ENCODE data around the gene SLC30A9.

Gene SLC30A9

DNA sequence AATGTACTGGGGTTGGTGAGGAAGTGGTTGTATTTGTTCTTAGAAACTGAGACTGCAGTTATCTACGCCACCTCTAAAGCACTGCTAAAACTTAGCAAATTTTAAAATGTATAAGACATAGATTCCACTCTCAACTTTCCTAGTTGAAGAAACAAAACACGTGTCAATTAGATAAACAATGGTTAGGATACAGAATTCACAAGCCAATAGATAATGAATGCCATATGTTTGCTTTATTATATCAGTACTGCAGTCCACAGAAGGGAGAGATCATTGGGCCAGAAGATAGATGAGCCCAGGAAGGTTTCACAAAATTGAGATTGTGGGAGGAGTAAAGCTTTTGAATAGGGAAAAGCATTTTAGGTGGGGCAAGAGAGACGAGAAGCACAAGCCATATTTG is 40.8 kb upstream of the SLC30A9 start:
- H3K18ac ChIP-seq (ENCODE audit: low read depth in 1 of 2, low read length in 2 of 2) = no peak overlapping the region
- H2BK5ac ChIP-seq (ENCODE audit: low read depth, low read length, poor library complexity, severe bottlenecking) = no peak overlapping the region
- H2BK15ac ChIP-seq (ENCODE audit: low read depth, poor library complexity, severe bottlenecking) = no peak overlapping the region
- no peak overlapping the region for H3K23ac ChIP-seq (ENCODE audit: low read length in 2 of 2)
- peaks cover 4 to 88% of the 10 kb centered on the region in 2 experiments for H3K36me3 ChIP-seq (ENCODE audit: control insufficient read depth in 1 of 2, insufficient read depth in 2 of 2, low read depth in 1 of 2, low read length in 2 of 2)
- H4K8ac ChIP-seq (ENCODE audit: low read length) = no peak overlapping the region
- no peak overlapping the region for H3K4me2 ChIP-seq (ENCODE audit: low read length, poor library complexity, severe bottlenecking)
- no peak for DNase-seq
- no peak overlapping the region for H4K91ac ChIP-seq (ENCODE audit: low read length)
- H3K9ac ChIP-seq (ENCODE audit: low read length) = no peak overlapping the region
- no peak overlapping the region for H2BK12ac ChIP-seq (ENCODE audit: low read length in 2 of 2)
- H3K79me1 ChIP-seq (replicated peaks; ENCODE audit: low read length, poor library complexity, severe bottlenecking) = peaks cover 7% of the 10 kb centered on the region
- no peaks in the 10 kb centered on the region for H3K9me3 ChIP-seq (ENCODE audit: control insufficient read depth, low read length)
- no peaks in the 10 kb centered on the region for H3K27me3 ChIP-seq (ENCODE audit: control insufficient read depth in 1 of 2, insufficient read depth in 1 of 2, low read length in 2 of 2)
- H3K4me3 ChIP-seq (ENCODE audit: insufficient read depth in 1 of 2, low read depth in 1 of 2, low read length in 2 of 2) = no peak overlapping the region
- H3K4me1 ChIP-seq (ENCODE audit: control insufficient read depth, insufficient read depth, low read depth, low read length) = no peaks in the 10 kb centered on the region
- WGBS = 94% methylated on average over 2 of the region's 3 CpGs
- H3K14ac ChIP-seq (ENCODE audit: low read length in 2 of 2) = no peak overlapping the region
- no peak overlapping the region for H2BK120ac ChIP-seq (ENCODE audit: low read depth, low read length)
- H2AK5ac ChIP-seq (ENCODE audit: low read length, severe bottlenecking) = no peak overlapping the region
- H3K4ac ChIP-seq (ENCODE audit: low read depth in 1 of 2, low read length in 2 of 2) = no peak overlapping the region
- no peak overlapping the region for H2AFZ ChIP-seq (ENCODE audit: low read depth, low read length)
- H3K27ac ChIP-seq (ENCODE audit: low read length, poor library complexity, severe bottlenecking) = no peak overlapping the region

GRCh38 chr4:41957634-41958033 is 32.7 kb upstream of the SLC30A9 start:
- DNase-seq = peak; percentile 15
- Histone ChIP-seq H4K91ac (ENCODE audit: low read length) (no peak overlapping the region), H3K4me1 (ENCODE audit: control insufficient read depth, insufficient read depth, low read depth, low read length) (no peaks in the 10 kb centered on the region), H3K18ac (ENCODE audit: low read depth in 1 of 2, low read length in 2 of 2) (no peak overlapping the region), H3K36me3 (ENCODE audit: control insufficient read depth in 1 of 2, insufficient read depth in 2 of 2, low read depth in 1 of 2, low read length in 2 of 2) (peaks cover 3 to 41% of the 10 kb centered on the region in 2 experiments), H3K9me3 (ENCODE audit: control insufficient read depth, low read length) (no peaks in the 10 kb centered on the region), H3K23ac (ENCODE audit: low read length in 2 of 2) (no peak overlapping the region), H3K27ac (ENCODE audit: low read length, poor library complexity, severe bottlenecking) (no peak overlapping the region), H3K14ac (ENCODE audit: low read length in 2 of 2) (no peak overlapping the region), H3K9ac (ENCODE audit: low read length) (no peak overlapping the region), H3K79me1 (replicated peaks; ENCODE audit: low read length, poor library complexity, severe bottlenecking) (peaks cover 6% of the 10 kb centered on the region), H2BK120ac (ENCODE audit: low read depth, low read length) (no peak overlapping the region), H2BK12ac (ENCODE audit: low read length in 2 of 2) (no peak overlapping the region), H2BK5ac (ENCODE audit: low read depth, low read length, poor library complexity, severe bottlenecking) (no peak overlapping the region), H3K4me3 (ENCODE audit: insufficient read depth in 1 of 2, low read depth in 1 of 2, low read length in 2 of 2) (no peak overlapping the region), H2BK15ac (ENCODE audit: low read depth, poor library complexity, severe bottlenecking) (no peak overlapping the region), H2AFZ (ENCODE audit: low read depth, low read length) (no peak overlapping the region), H4K8ac (ENCODE audit: low read length) (no peak overlapping the region), H2AK5ac (ENCODE audit: low read length, severe bottlenecking) (no peak overlapping the region), H3K27me3 (ENCODE audit: control insufficient read depth in 1 of 2, insufficient read depth in 1 of 2, low read length in 2 of 2) (no peaks in the 10 kb centered on the region), H3K4ac (ENCODE audit: low read depth in 1 of 2, low read length in 2 of 2) (no peak overlapping the region), H3K4me2 (ENCODE audit: low read length, poor library complexity, severe bottlenecking) (no peak overlapping the region)
- whole genome bisulfite sequencing = 40% methylated on average over 1 of the region's 1 CpG

DNA sequence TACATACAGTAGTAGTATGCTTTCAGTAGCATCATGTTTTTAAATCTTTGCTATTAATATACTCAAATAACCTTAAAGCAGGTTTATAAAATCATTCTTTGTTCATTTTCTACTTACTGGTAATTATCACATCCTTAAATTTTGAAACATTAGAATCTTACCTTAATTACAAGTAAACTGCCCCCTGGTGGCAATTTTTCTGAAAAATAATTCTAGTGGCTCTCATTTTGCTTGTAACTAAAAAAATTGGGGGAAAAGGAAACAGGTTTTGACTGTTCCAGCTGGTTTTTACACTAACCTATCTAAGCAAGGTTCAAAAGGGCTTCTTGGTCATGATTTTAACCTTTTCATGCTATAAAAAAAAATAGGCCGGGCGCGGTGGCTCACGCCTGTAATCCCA is 27.2 kb upstream of the SLC30A9 start:
- Histone ChIP-seq H3K9ac (ENCODE audit: low read length) (no peak overlapping the region), H3K14ac (ENCODE audit: low read length in 2 of 2) (no peak overlapping the region), H3K79me1 (replicated peaks; ENCODE audit: low read length, poor library complexity, severe bottlenecking) (no peaks in the 10 kb centered on the region), H3K4me2 (ENCODE audit: low read length, poor library complexity, severe bottlenecking) (no peak overlapping the region), H3K4ac (ENCODE audit: low read depth in 1 of 2, low read length in 2 of 2) (no peak overlapping the region), H2AFZ (ENCODE audit: low read depth, low read length) (no peak overlapping the region), H3K27me3 (ENCODE audit: control insufficient read depth in 1 of 2, insufficient read depth in 1 of 2, low read length in 2 of 2) (no peaks in the 10 kb centered on the region), H3K9me3 (ENCODE audit: control insufficient read depth, low read length) (no peaks in the 10 kb centered on the region), H2BK15ac (ENCODE audit: low read depth, poor library complexity, severe bottlenecking) (no peak overlapping the region), H2BK120ac (ENCODE audit: low read depth, low read length) (no peak overlapping the region), H3K18ac (ENCODE audit: low read depth in 1 of 2, low read length in 2 of 2) (no peak overlapping the region), H4K8ac (ENCODE audit: low read length) (no peak overlapping the region), H2BK12ac (ENCODE audit: low read length in 2 of 2) (no peak overlapping the region), H3K27ac (ENCODE audit: low read length, poor library complexity, severe bottlenecking) (no peak overlapping the region), H3K4me3 (ENCODE audit: insufficient read depth in 1 of 2, low read depth in 1 of 2, low read length in 2 of 2) (no peak overlapping the region), H3K4me1 (ENCODE audit: control insufficient read depth, insufficient read depth, low read depth, low read length) (no peaks in the 10 kb centered on the region), H3K36me3 (ENCODE audit: control insufficient read depth in 1 of 2, insufficient read depth in 2 of 2, low read depth in 1 of 2, low read length in 2 of 2) (peaks cover 0 to 6% of the 10 kb centered on the region in 2 experiments), H2BK5ac (ENCODE audit: low read depth, low read length, poor library complexity, severe bottlenecking) (no peak overlapping the region), H3K23ac (ENCODE audit: low read length in 2 of 2) (no peak overlapping the region), H4K91ac (ENCODE audit: low read length) (no peak overlapping the region), H2AK5ac (ENCODE audit: low read length, severe bottlenecking) (no peak overlapping the region)
- peak; percentile 44 for DNase-seq
- WGBS = 96% methylated on average over 4 of the region's 4 CpGs

- Histone ChIP-seq H3K4me3 (ENCODE audit: insufficient read depth in 1 of 2, low read depth in 1 of 2, low read length in 2 of 2) (no peak overlapping the region), H3K4ac (ENCODE audit: low read depth in 1 of 2, low read length in 2 of 2) (no peak overlapping the region), H2BK5ac (ENCODE audit: low read depth, low read length, poor library complexity, severe bottlenecking) (no peak overlapping the region), H3K18ac (ENCODE audit: low read depth in 1 of 2, low read length in 2 of 2) (no peak overlapping the region), H3K23ac (ENCODE audit: low read length in 2 of 2) (no peak overlapping the region), H2BK15ac (ENCODE audit: low read depth, poor library complexity, severe bottlenecking) (no peak overlapping the region), H4K91ac (ENCODE audit: low read length) (no peak overlapping the region), H3K27ac (ENCODE audit: low read length, poor library complexity, severe bottlenecking) (no peak overlapping the region), H3K4me2 (ENCODE audit: low read length, poor library complexity, severe bottlenecking) (no peak overlapping the region), H2AFZ (ENCODE audit: low read depth, low read length) (no peak overlapping the region), H2BK12ac (ENCODE audit: low read length in 2 of 2) (no peak overlapping the region), H2BK120ac (ENCODE audit: low read depth, low read length) (no peak overlapping the region), H3K9ac (ENCODE audit: low read length) (no peak overlapping the region), H3K4me1 (ENCODE audit: control insufficient read depth, insufficient read depth, low read depth, low read length) (no peaks in the 10 kb centered on the region), H2AK5ac (ENCODE audit: low read length, severe bottlenecking) (no peak overlapping the region), H3K14ac (ENCODE audit: low read length in 2 of 2) (no peak overlapping the region), H3K79me1 (replicated peaks; ENCODE audit: low read length, poor library complexity, severe bottlenecking) (no peaks in the 10 kb centered on the region), H3K36me3 (ENCODE audit: control insufficient read depth in 1 of 2, insufficient read depth in 2 of 2, low read depth in 1 of 2, low read length in 2 of 2) (peaks cover 0 to 4% of the 10 kb centered on the region in 2 experiments), H3K9me3 (ENCODE audit: control insufficient read depth, low read length) (peaks cover 4% of the 10 kb centered on the region), H3K27me3 (ENCODE audit: control insufficient read depth in 1 of 2, insufficient read depth in 1 of 2, low read length in 2 of 2) (no peaks in the 10 kb centered on the region), H4K8ac (ENCODE audit: low read length) (no peak overlapping the region)
- DNase-seq = no peak
- WGBS = no CpG with 5 or more reads among the region's 1 CpG
These were observed 25.9 kb upstream of the SLC30A9 start for GRCh38 chr4:41964401-41964800.
